ENCODE results near the gene LCLAT1.

DNA sequence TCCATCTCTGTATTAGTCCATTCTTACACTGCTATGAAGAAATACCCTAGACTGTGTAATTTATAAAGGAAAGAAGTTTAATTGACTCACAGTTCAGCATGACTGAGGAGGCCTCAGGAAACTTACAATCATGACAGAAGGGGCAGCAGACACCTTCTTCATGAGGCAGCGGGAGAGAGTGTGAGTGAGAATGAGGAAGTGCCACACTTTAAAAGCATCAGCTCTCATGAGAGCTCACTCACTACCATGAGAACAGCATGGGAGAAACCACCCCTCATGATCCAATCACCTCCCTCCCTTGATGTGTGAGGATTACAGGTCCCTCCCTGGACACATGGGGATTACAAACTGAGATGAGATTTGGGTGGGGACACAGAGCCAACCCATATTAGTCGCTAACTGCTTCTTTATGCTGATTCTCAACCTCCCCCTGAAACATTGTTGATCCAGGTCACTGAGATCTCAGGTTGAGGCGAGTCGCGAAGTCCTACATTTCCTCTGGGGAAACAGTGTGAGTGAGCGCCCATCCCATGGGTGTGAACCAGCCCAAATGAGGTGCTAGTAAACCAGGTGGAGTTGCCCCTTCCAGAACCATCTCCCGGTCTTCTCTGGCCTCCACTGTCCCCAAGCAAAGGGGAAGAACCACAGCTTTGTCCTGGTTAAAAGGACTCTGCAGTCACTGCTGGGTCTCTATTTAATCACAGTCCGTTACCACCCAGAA is 236.3 kb downstream of the LCLAT1 start:
- TF ChIP-seq, protein P1, sequence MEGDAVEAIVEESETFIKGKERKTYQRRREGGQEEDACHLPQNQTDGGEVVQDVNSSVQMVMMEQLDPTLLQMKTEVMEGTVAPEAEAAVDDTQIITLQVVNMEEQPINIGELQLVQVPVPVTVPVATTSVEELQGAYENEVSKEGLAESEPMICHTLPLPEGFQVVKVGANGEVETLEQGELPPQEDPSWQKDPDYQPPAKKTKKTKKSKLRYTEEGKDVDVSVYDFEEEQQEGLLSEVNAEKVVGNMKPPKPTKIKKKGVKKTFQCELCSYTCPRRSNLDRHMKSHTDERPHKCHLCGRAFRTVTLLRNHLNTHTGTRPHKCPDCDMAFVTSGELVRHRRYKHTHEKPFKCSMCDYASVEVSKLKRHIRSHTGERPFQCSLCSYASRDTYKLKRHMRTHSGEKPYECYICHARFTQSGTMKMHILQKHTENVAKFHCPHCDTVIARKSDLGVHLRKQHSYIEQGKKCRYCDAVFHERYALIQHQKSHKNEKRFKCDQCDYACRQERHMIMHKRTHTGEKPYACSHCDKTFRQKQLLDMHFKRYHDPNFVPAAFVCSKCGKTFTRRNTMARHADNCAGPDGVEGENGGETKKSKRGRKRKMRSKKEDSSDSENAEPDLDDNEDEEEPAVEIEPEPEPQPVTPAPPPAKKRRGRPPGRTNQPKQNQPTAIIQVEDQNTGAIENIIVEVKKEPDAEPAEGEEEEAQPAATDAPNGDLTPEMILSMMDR (IDR thresholded peaks at IDR 0.05), result no peak
- TF ChIP-seq POLR2A (IDR thresholded peaks at IDR 0.05), result no peak

Data from suprapubic skin (tissue), 3 donors.